NCI-H510A (cell line): ENCODE measurements around the gene MRPL14.
"Not testable (repeated sequence)": the region's sequence is repeated elsewhere in the genome, so short reads cannot be mapped to it uniquely, and the experiment has no call there.

Experiments used
- DNase-seq: peaks from one replicate; lab custom pipeline; 2025; lab: John Stamatoyannopoulos, UW

MRPL14 gene

DNA sequence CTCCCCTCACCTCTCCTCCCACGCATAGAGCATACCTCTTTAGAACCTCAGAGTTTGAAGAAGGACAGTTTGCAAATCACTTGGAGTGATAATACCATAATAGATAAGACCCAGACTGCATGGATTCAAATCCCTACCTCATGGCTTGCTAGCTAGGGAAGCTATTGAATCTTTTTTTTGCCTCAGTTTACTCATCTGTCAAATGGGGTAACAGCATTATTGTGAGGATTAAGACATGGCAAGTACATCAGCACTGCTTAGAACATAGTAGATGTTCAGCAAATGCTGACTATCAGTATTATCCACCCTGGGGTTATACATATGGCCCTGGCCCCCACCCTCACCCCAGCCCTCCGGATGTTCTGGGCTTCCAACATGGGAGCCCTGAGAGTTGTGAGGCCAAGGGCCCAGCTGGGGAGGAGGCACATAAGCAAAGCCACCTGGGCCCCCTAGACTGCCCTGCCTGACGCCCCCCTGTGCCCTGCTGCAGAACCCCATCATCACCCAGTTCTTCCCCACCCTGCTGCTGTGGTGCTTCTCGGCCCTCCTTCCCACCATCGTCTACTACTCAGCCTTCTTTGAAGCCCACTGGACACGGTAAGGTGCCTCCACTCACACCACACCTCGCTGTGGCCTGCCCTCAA, 22.2 kb upstream of the MRPL14 start:
- DNase-seq = no peak

DNA sequence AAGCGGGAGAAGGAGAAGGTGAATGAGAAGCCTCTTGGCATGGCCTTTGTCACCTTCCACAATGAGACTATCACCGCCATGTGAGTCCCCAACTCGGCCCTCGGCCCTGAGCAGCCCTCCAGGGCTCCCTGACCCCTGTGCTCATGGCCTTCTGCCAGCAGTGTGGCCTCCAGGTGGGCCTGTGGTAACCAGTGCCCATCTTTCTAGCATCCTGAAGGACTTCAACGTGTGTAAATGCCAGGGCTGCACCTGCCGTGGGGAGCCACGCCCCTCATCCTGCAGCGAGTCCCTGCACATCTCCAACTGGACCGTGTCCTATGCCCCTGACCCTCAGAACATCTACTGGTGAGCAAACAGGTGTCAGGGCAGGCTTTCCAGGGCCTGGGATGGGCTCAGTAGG, 21.1 kb upstream of the MRPL14 start:
- DNase-seq = no peak

DNA sequence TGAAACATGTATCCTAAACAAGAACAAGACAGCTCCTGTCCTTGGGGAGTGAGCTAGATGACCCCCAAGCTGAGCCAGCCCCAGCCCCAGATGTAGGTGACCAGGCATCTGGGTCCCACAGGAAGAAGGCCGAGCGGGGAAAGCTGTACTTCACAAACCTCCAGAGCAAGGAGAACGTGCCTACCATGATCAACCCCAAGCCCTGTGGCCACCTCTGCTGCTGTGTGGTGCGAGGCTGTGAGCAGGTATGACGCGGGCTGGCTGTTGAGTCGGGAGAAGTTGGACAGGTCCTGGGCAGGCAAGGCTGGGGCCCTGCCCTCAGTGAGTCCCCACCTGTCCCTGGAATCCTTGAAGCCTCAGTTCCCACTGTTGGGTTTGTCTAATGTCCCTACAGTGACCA, 20.0 kb upstream of the MRPL14 start:
- no peak for DNase-seq

DNA sequence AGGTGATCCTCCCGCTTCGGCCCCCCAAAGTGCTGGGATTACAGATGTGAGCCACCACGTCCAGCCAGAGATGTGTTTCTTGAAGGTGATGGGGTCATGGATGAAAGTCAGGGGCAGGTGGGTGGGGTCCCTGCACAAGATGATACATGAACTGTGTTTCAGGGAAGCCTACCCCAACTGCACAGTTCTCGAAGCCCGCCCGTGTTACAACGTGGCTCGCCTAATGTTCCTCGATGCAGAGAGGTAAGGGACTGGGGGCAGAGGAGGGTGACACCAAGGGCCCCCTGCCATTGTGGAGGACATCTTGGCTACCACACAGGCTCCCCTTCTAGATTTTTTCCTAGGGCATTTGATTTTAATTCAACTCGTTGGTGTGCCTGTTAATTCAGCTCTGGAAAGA, 19.4 kb upstream of the MRPL14 start:
- no peak for DNase-seq

DNA sequence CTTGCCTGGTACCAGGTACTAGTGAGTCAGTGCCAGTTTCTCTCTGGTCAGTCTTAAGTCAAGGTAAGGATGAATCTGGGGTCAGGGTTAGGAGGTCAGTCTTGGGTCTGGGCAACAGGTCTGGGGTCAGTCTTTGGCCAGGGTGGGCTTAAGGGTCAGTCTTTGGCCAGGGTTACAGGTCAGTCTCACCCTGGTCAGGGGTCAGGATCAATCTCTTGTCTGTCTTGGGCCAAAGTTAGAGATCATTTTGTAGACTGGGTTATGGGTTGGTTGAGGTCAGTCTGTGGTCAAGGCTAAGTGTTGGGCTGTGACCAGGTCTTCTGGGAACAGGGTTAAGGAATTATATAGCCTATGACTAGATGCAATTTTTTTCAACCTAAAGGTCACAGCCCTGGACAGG, 18.6 kb upstream of the MRPL14 start:
- DNase-seq = no peak

DNA sequence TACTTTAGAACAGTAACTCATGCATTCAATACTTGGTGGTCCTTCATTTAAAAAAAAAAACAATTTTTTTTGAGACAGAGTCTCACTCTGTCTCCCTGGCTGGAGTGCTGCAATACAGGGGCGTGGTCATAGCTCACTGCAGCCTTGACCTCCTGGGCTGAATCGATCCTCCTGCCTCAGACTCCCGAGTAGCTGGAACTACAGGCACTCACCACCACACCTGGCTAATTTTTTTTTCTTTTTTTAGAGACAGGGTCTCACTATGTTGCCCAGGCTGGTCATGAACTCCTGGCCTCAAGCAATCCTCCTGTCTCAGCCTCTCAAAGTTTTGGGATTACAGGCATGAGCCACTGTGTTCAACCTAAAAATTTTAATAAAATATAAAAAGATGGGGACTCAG, 17.3 kb upstream of the MRPL14 start:
- DNase-seq = not testable (repeated sequence)

DNA sequence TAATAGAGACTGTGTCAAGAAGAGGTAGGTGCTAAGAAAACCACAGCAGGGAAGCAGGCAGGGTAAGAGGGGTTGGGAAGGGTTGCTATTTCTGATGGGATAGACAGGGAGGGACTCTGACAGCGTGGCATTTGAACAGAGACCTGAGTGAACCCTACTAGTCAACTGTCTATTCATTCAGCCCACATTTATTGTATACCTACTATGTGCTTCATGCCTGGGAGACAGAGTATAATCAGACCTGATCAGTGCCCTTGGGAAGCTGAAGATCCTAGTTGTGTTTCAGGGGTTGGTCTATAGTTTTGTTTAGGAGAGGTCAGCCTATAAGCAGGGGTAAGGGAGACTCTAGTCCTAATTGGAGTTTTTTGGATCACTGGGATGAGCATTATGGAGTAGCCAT, 16.5 kb upstream of the MRPL14 start:
- no peak for DNase-seq

DNA sequence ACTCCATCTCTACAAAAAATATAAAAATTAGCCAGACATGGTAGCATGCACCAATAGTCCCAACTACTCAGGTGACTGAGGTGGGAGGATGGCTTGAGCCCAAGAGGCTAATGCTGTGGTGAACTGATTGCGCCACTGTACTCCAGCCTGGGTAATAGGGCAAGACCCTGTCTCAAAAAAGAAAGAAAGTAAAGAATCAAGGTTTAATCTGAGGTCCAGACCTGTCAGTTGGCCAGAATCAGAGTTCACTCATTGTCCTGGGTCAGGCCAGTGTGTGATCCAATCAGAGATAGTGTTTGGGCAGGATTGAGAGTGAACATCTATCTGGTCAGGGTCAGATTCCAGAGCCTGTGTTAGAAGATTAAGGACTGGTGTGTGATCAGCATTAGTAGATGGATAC, 15.6 kb upstream of the MRPL14 start:
- DNase-seq = no peak

DNA sequence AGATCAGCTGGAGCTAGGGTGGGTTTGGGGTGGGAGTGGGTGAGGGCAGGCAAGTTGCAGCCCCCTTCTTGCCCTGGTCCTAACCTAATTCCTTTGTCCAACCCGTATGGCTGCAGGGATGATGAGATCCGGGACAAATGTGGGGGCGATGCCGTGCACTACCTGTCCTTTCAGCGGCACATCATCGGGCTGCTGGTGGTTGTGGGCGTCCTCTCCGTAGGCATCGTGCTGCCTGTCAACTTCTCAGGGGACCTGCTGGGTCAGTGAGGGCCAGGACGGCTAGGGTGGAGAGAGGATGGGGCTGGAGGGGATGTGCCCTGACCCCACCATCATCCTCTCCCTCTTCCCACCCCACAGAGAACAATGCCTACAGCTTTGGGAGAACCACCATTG, 12.1 kb upstream of the MRPL14 start:
- DNase-seq = no peak

DNA sequence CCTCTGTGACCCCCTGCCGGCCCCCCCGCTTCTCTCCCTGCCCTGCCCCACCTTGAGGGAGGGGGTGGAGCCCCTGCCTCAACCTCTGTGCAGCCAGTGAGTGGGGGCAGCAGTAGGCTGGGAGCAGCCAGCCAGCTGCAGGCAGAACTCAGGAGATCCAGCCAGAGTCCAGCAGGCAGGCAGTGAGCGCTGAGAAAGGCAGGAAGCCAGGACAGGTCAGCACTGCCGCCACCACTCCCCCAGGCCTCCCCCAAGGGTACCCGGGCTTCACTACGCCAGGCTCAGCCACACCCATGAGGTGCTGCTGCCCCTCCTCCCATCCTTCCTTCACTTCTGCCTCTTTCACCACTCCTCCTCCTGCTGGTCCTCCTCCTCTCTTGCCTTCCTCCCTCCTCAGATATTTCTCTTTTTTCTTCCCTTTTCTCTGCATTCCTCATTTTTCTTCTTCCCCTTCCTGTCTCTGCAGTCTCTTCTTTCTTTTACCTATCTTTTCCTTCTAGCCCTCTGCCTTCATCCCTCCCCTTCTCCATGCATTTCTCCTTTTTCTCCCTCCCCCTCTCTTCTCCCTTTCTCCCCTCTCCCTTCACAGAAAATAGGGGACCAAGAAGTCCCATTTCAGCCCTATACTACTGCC, 11.6 kb upstream of the MRPL14 start:
- no peak for DNase-seq

DNA sequence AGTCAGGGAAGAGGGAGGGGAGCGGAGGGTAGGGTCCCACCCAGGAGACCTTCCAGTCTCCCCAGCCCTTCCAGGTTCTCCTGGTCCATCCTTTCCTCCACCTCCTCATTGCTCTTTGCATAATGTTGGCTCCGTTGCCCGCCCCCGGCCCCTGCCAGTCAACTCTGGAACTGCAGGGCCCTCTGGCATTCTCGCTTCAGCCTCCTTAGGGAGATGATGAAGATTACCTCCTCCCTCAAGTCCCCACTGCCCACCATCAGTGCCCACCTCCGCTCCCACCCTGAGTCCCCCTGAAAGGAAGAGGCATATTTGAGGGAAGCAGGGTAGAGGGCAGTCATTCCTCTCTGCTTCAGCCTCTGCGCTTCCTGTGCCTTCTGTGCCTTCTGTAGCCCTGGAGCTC, 8.6 kb upstream of the MRPL14 start:
- no peak for DNase-seq

DNA sequence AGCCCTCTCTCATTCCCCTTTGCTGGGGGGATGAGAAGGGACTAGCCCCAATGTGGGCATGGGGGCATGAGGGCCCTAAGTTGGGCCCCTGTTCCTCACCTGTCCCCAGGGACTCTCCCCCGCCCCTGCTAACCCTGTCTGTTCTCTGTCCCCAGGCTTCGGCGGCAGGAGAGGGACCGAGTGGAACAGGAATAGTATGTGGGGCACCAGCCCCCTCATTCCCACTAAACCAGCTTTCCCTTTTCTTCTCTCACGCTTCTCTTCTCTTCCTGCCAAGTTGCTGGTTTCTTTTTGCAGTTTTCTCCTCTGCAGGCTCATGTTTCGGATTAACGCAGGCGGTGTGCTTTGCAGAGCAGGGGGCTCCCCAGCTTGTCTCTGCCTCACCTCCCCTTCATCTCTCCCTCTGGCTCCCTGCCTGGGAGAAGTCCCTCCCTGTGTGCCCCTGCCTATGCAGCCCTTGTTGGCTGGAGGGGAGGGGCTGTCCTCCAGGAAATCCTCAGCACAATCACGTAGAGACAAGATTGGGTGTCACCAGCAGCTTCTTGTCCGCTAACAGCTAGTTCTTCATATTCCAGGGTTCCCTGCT, 8.0 kb upstream of the MRPL14 start:
- DNase-seq = no peak

DNA sequence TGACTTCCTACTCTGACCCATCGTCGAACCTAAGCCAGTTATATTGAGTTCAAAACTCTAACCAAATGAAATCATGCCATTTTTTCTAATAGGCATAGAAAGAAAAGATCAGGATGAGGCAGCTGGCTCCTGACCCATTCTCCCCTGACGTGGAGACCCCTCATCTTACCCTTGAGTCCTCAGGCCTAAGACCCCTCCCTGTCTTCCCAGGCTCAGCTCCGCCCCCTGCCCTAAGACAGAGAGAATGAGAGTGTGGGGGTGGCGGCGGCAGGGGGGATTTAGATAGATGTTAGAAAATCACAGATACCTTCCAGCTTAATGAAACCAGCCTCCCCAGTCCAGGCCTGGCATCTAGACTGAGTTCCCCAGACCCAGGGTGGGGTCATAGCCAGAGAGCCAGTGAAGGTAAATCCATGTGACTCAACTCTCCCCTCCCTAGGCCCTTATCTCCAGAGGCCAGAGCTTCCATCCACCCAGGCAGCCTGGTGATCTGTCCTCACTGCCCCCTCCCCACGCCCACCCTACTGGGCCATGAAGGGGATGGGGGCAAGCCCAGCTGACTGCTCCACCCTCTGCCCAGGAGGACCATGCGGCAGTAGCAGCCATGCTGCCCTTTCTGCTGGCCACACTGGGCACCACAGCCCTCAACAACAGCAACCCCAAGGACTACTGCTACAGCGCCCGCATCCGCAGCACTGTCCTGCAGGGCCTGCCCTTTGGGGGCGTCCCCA, 6.9 kb upstream of the MRPL14 start:
- no peak for DNase-seq

DNA sequence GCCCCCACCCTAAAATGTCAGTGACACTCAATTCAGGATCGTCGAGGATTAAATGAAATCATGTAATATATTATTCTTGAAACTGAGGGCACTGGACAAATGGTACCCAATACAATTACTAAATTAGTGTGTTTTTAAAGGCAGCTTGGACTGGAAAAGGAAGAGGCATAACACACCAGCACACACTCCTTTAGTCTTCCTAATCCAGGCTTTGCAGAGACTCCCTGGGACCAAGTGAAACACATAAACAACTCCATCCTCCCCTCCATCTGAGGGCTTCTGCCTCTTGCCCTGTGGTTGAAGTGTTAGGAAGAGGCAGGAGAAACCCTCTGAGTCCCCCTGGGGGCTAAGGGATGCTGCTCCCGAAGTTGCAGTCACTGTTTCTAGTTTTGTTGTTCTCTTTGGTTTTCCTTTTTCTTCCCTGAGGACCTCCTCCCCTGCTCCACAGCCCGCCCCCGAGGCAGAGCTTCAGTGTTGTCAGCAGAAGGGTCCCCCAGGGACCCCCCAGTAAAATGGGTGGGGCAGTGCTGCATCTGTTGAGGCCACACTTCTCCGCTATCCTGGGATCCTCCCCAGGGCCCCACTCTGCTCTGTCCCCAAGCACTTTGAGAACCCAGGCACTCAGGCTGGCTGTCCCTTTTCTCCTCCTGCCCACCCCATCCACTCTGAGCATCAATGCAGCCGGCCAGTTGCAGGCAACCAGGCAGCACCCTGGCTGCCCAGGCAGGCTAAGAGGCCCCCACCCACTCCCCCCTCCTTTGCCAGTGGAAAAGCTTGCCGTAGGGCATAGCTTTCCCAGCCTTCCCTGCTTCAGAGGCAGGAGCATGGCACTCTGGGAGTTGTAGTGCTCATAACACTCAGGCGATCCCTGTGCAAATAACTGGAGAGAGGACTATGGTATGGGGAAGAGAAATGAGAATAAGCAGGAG, 6.0 kb upstream of the MRPL14 start:
- peak; percentile 57 for DNase-seq

DNA sequence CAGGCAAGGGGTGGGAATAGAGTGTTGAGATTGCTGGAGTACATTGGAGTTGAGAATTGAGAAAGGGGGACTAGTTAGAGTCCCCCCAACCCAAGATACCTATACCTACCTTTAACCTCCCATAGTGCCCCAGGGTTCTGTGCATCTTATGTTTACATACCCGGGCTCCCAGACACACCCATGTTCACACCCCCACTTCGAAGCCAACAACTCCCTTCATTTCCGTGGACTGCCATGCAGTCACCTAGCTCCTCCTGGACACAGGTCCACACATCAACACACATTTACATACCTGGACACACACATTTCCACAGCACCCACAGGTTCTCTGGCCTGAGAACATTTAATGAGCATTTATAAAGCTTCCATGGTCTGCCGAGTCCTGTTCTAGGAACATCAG, 5.2 kb upstream of the MRPL14 start:
- DNase-seq = no peak

DNA sequence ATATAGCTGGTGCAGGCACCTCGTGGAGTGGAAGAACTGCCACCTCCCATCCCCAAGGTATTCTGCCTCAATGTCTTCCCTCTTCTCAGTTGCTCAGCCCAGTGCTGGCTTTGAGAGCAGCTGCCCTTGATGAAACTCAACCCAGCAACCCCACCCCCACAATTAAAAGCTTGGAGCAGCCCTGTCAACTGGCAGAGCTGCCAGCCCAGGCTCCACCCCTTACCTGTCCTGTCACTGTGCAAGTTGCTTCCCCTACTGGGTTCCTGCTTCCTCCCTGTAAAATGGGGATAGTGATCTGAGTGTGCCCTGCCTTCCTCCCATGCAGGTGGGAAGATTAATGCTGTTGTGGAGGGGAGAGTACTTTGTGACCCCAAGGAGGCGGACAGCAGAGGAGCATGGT, 4.6 kb upstream of the MRPL14 start:
- peak; percentile 83 for DNase-seq

DNA sequence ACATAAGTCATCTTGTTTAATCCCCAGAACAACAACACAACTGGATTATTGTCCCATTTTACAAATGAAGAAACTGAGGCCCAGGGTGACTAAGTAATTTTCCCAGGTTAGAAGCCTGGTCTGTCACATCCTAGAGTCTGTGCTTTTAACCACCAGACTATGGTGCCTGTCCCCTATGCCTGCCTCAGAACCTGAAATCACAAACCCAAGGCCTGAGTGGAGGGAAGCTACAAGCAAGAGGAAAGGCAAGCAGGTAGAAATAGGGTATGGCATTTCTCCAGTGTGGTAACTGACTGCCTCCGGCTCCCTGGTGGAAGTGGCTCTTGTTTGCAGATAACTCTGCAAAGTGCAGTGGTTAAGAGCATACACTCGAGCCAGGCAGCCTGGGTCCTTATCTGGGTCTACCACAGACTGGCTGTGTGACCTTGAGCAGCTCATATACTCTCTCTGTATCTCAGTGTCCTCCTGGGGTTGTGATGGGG, 2.6 kb upstream of the MRPL14 start:
- no peak for DNase-seq

DNA sequence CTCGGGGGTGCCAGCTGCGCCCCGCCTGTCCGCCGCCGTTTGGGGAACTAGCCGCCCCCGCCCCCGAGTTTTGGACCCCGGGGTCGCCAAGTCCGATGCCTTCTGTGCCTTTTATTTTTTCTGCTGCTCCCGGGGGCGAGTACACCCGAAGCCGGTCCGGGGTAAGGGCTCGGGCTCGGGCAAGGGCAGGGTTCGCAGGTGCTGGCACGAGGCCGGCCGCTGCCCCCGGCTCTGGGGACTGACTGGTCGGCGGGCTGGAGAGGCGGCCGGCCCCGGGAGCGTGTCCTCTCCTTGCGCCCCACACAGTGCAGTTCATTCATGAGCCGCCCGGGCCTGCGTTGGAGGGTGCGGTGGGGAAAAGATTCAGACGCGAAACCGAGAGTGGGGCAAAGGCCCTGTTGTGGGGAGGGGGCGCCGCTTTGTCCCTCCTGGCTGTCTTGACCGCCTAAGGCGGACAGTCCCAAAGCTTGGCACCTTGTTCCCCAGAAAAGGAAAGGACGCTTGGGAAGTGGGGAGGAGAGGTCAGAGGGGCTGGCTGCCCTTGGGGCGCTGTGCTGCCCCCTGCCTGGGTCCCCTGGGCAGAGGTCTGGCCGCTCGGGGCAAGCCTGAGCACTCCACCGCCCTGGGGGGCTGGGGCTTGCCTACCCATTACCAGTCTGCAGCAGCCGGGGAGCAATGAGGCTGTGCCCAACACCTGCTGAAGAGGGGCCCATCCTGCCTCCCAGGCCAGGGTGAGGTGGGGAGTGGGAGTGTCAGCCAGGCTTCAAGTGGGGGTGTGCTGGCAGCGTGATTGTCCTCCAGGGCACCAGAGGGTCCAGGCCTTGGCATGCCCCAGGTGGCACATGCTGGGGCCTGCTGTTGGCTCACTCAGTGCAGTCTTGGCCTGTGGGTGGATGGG, 1.0 kb upstream of the MRPL14 start:
- DNase-seq = peak; percentile 27

DNA sequence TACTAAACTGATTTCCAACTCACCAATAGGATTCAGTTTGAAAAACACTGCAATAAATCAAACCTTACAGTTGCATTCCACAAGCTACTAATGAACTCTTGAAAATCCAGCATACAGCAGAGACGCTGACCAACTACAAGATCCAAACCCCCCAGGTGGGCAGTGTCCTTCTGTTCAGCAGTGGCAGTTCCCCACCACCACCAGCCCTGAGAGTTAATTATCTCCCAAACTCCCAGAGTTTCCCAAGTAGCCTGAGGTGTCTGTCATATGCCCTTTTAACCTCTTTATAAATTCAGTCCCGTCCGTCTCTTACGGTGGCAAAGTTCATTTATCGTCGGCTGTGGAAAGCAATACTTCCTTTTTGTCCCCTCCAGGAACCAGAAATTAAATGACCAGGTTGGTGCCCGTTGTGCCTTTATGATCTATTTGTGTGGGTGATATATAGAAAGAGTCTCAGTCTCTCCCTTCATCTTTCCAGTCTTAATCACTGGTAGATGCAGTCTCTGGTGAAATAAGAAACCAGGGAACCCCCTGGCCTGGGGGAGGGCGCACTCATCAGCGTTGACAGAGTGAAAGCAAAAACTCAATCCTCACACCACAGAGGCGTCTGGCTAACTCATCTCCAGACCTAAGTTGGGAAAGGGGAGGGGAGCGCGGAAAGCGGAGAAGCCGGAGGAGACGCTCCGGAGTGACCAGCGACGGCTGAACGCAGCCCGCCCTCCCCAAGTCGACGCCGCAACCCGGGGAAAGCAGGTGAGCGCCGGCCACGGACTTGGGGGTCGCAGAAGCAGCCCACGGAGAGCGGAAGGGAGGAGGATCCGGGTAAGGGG, 717 bp downstream of the MRPL14 start:
- DNase-seq = peak; percentile 26

DNA sequence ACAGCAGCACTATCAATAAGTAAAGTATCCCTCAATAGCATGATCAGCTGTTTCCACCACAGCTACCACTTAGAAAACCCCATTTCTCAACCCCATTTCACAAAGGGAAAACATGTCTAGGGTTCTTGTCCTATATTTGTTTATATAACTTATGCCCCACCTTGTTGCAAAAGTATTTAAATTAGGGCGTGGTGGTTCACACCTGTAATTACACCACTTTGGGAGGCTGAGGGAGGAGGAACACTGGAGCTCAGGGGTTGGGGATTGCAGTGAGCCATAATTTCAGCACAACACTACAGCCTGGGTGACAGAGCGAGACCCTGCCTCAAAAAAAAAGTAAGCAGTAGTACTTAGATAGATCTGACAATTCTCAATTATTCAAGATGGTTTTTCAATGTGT, 3.7 kb downstream of the MRPL14 start:
- no peak for DNase-seq
